Skeletal muscle satellite cell (primary cell): Measurements from ENCODE around the gene KRTAP6-2. TPM values are rescaled to one million over a fixed set of nuclear protein-coding genes. Genes with fewer than 3 reads are reported as not detected.

Experiments
- H3K27me3 ChIP-seq: 2 replicates; pipeline ENCODE4 v1.7.0; 2013; ENCODE audit warnings: low read length; ENCODE audit not compliant: control insufficient read depth, insufficient read depth
- H3K36me3 ChIP-seq: 2 replicates; pipeline ENCODE4 v1.7.0; 2013; ENCODE audit warnings: mild to moderate bottlenecking, control low read depth, low read length; ENCODE audit not compliant: insufficient read depth
- H3K4me1 ChIP-seq: 2 replicates; pipeline ENCODE4 v1.7.0; 2013; ENCODE audit warnings: low read length; ENCODE audit not compliant: control insufficient read depth, insufficient read depth
- H3K4me2 ChIP-seq: 2 replicates; pipeline ENCODE4 v1.7.0; 2013; ENCODE audit warnings: mild to moderate bottlenecking, low read length
- H3K4me3 ChIP-seq: 2 replicates; pipeline ENCODE4 v1.7.0; 2013; ENCODE audit warnings: low read length
- H3K9ac ChIP-seq: 2 replicates; pipeline ENCODE4 v1.7.0; 2013; ENCODE audit warnings: mild to moderate bottlenecking, low read depth, low read length, moderate library complexity
- H3K9me3 ChIP-seq: replicated peaks from 2 replicates; pipeline ENCODE4 v1.7.0; 2013; ENCODE audit warnings: mild to moderate bottlenecking, control low read depth, low read length
- small RNA-seq: library from RNA; depleted of rRNA; stranded (forward); fragments of <200 nt; gene quantifications from one replicate; pipeline ENCODE3, GENCODE V24; 2012

The KRTAP6-2 gene

GRCh38 chr21:30563630-30564029, 35.1 kb downstream of the KRTAP6-2 start:
- Histone ChIP-seq H3K4me2 (no peak overlapping the region), H3K9ac (no peak overlapping the region), H3K36me3 (no peaks in the 10 kb centered on the region), H3K9me3 (peaks cover 9% of the 10 kb centered on the region), H3K27me3 (no peaks in the 10 kb centered on the region), H3K4me3 (no peak overlapping the region), H3K4me1 (no peaks in the 10 kb centered on the region)

GRCh38 chr21:30563072-30563471, 35.6 kb downstream of the KRTAP6-2 start:
- H3K27me3 ChIP-seq, result no peaks in the 10 kb centered on the region
- H3K9ac ChIP-seq, result no peak overlapping the region
- H3K4me2 ChIP-seq, result no peak overlapping the region
- H3K36me3 ChIP-seq, result no peaks in the 10 kb centered on the region
- H3K9me3 ChIP-seq, result peaks cover 8% of the 10 kb centered on the region
- H3K4me3 ChIP-seq, result no peak overlapping the region
- no peaks in the 10 kb centered on the region for H3K4me1 ChIP-seq

GRCh38 chr21:30561957-30562356, 36.7 kb downstream of the KRTAP6-2 start:
- Histone ChIP-seq H3K9ac (no peak overlapping the region), H3K4me2 (no peak overlapping the region), H3K4me1 (no peaks in the 10 kb centered on the region), H3K4me3 (no peak overlapping the region), H3K36me3 (no peaks in the 10 kb centered on the region), H3K27me3 (no peaks in the 10 kb centered on the region), H3K9me3 (peaks cover 8% of the 10 kb centered on the region)

- Histone ChIP-seq H3K4me2 (no peak within 1 kb of the TSS), H3K4me3 (no peak within 1 kb of the TSS), H3K9ac (no peak within 1 kb of the TSS), H3K36me3 (no peaks in the 10 kb centered on the region), H3K9me3 (peaks cover 8% of the 10 kb centered on the region), H3K27me3 (no peaks in the 10 kb centered on the region), H3K4me1 (no peaks in the 10 kb centered on the region)
Observed at GRCh38 chr21:30561264-30561895, 37.3 kb downstream of the KRTAP6-2 start, which contains the start of gene KRTAP19-7. KRTAP19-7 (minus strand) TSS chr21:30561314; CDS start chr21:30561289, 25 bp downstream.

GRCh38 chr21:30555095-30555494, 43.6 kb downstream of the KRTAP6-2 start:
- no peaks in the 10 kb centered on the region for H3K36me3 ChIP-seq
- no peaks in the 10 kb centered on the region for H3K4me1 ChIP-seq
- peaks cover 5% of the 10 kb centered on the region for H3K9me3 ChIP-seq
- H3K27me3 ChIP-seq, result no peaks in the 10 kb centered on the region
- no peak overlapping the region for H3K4me2 ChIP-seq
- H3K4me3 ChIP-seq, result no peak overlapping the region
- H3K9ac ChIP-seq, result no peak overlapping the region

- H3K4me2 ChIP-seq, result no peak overlapping the region
- no peak overlapping the region for H3K9ac ChIP-seq
- no peaks in the 10 kb centered on the region for H3K9me3 ChIP-seq
- no peaks in the 10 kb centered on the region for H3K27me3 ChIP-seq
- no peaks in the 10 kb centered on the region for H3K4me1 ChIP-seq
- H3K4me3 ChIP-seq, result no peak overlapping the region
- no peaks in the 10 kb centered on the region for H3K36me3 ChIP-seq
Observed at GRCh38 chr21:30552782-30553181, 45.9 kb downstream of the KRTAP6-2 start.

Small RNAs within 50 kb of the gene (small RNA-seq; reads per million reads assigned to genes)
- gene KRTAP20-1, result not detected
- not detected for gene KRTAP20-3
- not detected for gene KRTAP20-4
- gene KRTAP22-1, result not detected
- gene KRTAP22-2, result not detected
